ENCODE data around the gene PHF21B.

The PHF21B gene

GRCh38 chr22:45009606-45010531 lies at the start of gene PHF21B:
Gene PHF21B, minus strand, starts transcription at chr22:45010005. Its CDS starts 456 bp downstream, at chr22:45009549.
- DNase-seq (ENCODE audit: low read depth, low spot score), result peak; percentile 68

- no peak for DNase-seq (ENCODE audit: low read depth, low spot score)
Measured at GRCh38 chr22:45059296-45059695, 49.5 kb upstream of the PHF21B start.

DNA sequence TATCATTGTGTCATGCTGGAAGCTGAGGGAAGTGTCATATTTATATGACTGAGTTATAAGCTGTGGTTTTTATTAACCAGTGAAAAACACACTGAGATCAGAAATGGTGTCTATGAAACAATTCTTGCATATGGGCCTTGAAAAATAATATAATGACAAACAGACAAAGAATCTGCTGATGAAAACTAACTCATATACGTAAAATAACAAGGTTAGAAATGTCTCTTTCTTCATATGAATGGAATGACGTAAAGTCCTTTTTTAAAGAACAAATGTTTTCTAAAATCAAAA lies 48.8 kb upstream of the PHF21B start:
- no peak for DNase-seq (ENCODE audit: low read depth, low spot score)

DNA sequence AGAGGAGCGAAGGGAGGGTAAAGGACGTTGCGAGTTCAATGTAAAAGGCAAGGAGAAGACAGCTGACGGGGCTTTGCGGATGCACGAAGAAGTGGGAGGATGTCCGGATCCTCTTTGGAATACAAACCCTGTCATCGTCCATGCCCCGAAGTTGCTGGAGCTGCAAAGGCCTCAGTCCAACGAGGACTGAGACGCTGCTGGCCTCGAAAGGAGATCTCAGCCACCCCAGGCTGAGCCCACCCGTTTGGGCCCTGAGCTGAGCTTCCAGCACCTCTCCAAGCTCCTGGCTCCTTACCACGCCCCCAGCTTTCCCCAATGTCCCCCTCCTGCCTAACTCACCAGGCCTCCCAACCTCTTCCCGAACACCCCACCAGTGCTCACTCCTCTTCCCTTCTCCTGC lies 46.1 kb upstream of the PHF21B start:
- DNase-seq (ENCODE audit: low read depth, low spot score), result no peak

DNA sequence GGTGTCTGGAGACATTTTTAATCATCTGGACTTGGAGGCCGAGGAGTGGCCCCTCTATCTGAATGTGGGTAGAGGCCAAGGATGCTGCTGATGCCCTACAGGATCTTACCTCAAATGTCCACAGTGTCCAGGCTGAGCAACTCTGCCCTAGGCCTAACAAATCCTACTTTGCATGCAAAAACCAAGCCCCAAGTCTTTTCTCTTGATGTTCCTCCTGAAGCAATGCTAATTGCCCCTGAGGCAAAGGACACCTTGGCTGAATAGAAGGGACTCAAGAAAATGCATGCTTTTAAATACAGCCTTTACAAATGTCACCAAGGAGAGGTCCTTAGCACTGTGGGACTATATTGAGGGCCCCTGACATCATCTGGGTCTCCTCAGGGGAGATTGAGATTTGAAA lies 43.8 kb upstream of the PHF21B start:
- peak; percentile 54 for DNase-seq (ENCODE audit: low read depth, low spot score)

DNA sequence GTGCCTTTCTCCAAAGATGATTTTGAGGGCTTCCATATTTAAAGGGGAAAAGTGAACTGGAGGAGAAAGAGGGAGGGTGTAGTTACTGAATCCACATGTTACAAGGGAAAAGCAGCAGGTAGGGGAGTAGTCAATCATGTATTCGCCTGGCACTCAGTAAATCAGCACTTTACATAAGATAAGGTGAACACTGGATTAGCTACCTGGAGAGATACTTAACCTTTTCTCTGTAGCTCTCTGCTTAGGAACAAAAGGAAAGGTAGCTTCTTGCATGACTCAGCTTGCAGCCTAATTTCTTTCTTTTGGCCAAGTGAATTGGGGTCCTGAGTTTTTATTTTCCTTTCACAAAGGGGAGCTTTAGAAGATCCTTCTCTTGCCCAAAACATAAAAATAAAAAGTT lies 43.3 kb upstream of the PHF21B start:
- DNase-seq (ENCODE audit: low read depth, low spot score), result peak; percentile 27

DNA sequence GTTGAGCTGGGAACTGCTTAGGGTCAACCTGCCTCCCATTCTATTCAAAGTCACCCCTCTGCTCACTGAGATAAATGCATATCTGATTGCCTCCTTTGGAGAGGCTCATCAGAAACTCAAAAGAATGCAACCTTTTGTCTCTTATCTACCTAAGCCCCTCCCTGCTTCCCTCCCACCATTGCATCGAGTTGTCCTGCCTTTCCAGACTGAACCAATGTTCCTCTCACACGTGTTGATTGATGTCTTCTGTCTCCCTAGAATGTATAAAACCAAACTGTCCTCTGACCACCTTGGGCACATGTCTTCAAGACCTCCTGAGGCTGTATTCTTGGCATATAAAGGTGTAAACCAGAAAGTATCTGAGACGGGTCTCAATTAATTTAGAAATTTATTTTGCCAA lies 42.9 kb upstream of the PHF21B start:
- peak; percentile 85 for DNase-seq (ENCODE audit: low read depth, low spot score)

GRCh38 chr22:45051946-45052345 lies 42.1 kb upstream of the PHF21B start:
- no peak for DNase-seq (ENCODE audit: low read depth, low spot score)

DNA sequence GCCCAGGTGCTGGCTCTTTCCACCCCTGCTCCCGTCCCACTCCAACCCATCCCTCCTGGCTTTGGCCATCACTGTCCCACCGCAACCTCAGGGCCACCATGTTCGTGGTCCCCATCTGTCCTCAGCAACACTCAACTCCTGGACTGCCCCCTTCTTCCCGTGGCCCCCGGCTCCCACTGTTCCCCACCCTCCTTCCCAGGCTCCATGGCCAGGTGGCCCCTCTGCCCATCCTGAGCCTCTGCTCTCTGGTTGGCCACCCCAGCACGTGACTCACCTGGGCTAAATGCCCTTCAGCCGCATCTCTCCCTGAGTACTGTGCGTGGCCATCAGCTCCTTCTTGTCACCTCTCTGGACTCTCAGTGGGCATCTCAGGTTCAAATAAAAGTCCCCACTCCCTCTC lies 41.6 kb upstream of the PHF21B start:
- no peak for DNase-seq (ENCODE audit: low read depth, low spot score)

DNA sequence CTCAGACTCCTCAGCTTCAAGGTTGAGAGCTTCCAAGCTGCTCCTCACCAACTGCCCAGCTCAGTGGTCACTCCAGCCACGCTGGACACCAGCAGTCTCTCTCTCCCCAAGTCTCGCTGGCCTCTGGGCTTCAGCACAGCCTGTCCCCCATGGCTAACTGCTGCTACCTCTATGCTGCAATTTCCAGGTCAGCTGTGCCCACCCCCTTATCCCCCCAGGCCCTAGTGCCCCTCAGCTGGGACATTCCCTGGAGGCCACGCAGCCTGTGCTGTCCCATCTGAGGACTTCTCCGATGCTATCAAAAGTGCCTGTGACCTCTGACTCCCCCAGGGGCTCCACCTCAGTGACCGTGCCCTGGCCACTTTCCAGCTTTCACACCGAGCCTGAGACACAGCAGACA lies 37.5 kb upstream of the PHF21B start:
- DNase-seq (ENCODE audit: low read depth, low spot score), result no peak

DNA sequence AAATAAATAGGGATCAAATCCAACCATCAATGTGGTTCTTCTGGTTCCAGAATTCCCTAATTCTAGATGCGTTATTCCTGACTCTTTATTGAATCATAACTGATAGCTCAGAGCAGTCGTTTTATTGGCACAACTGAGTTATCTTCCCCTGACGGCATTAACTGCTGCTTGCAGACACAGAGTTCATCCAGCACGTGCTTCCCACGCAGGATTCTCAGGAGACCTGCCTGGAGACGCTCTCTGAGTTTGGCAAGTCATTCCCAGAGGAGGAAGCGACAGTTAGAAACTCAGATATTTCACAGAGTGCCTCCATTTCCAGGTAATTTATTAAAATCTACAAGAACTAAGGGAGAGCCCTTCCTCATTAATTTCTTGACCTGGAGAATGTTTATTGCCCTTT lies 35.4 kb upstream of the PHF21B start:
- no peak for DNase-seq (ENCODE audit: low read depth, low spot score)

GRCh38 chr22:45042263-45042662 lies 32.5 kb upstream of the PHF21B start:
- no peak for DNase-seq (ENCODE audit: low read depth, low spot score)

DNA sequence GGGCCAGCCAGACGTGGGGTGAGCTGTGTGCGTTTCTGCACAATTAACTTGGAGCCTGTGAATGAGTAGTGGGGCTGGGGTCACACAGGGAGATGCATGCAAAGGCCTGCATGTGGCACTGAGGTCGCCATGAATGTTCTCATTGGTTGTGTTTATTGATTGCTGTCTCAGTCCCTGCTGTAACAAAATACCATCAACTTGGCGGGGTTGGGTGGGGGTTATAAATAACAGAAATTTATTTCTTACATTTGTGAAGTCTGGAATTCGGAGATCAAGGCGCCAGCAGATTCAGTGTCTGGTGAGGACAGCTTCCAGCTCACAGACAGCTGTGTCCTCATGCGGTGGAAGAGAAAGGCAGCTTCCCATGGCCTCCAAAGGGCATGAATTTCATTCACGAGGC lies 29.3 kb upstream of the PHF21B start:
- no peak for DNase-seq (ENCODE audit: low read depth, low spot score)

- DNase-seq (ENCODE audit: low read depth, low spot score), result no peak
Measured at GRCh38 chr22:45036154-45036553, 26.3 kb upstream of the PHF21B start.

- no peak for DNase-seq (ENCODE audit: low read depth, low spot score)
Measured at GRCh38 chr22:45034821-45035220, 25.0 kb upstream of the PHF21B start.

DNA sequence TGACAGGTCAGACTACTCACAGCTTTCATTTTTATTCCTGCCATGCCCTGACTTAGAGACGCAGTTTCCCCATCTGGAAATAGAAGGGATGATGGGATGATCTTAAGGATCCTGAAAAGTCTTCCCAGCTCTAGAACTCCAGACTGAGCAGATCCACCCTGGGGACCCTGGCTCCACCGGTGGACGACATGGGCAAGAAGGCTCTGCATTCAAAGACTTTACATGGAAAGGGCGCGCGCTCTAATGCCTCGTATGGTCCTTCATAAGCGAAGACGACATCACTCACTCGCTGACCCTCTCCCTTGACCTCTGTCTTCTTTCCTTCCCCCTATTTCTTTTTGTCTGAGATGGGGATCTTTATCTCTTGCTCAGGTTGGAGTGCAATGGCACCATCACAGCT lies 24.4 kb upstream of the PHF21B start:
- DNase-seq (ENCODE audit: low read depth, low spot score), result no peak

DNA sequence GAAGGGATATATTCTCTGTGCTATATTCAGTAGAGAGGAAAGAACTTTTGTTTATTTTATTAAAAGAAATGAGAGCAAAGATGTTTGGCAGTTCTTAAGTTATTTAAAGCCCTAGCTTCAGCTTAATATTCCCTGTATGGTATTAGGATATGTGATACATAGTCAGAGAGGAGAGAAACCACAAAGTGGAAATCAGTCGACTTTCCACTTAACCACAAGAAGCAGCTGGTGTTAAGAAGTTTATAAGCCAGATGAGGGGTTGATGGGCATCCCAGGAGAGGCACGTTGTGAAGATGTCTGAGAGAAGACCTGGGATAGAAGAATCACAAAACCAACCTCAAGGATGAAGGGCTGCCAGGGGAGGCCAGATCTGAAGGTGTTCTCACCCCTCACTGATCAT lies 23.3 kb upstream of the PHF21B start:
- no peak for DNase-seq (ENCODE audit: low read depth, low spot score)

DNA sequence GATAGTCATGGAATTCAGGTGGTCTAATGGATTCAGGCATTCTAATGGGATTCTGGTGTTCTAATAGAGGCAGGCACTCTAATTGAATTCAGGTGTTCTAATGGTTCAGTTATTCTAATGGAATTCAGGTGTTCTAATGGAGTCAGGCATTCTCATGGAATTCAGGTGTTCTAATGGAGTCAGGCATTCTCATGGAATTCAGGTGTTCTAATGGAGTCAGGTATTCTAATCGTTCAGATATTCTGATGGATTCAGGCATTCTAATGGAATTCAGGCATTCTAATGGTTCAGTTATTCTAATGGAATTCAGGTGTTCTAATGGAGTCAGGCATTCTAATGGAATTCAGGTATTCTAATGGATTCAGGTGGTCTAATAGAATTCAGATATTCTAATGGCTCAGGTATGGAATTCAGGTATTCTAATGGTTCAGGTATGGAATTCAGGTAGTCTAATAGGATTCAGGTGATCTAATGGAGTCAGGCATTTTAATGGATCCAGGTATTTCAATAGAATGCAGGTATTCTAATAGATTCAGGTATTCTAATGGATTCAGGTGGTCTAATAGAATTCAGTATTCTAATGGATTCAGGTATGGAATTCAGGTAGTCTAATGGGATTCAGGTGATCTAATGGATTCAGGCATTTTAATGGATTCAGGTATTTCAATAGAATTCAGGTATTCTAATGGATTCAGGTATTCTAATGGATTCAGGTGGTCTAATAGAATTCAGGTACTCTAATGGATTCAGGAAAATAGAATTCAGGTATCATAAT lies 22.0 kb upstream of the PHF21B start:
- DNase-seq (ENCODE audit: low read depth, low spot score), result no peak

- DNase-seq (ENCODE audit: low read depth, low spot score), result no peak
Measured at GRCh38 chr22:45029501-45029900, 19.7 kb upstream of the PHF21B start.

GRCh38 chr22:45026511-45026910 lies 16.7 kb upstream of the PHF21B start:
- DNase-seq (ENCODE audit: low read depth, low spot score), result no peak

GRCh38 chr22:45023431-45023830 lies 13.6 kb upstream of the PHF21B start:
- DNase-seq (ENCODE audit: low read depth, low spot score), result no peak

DNA sequence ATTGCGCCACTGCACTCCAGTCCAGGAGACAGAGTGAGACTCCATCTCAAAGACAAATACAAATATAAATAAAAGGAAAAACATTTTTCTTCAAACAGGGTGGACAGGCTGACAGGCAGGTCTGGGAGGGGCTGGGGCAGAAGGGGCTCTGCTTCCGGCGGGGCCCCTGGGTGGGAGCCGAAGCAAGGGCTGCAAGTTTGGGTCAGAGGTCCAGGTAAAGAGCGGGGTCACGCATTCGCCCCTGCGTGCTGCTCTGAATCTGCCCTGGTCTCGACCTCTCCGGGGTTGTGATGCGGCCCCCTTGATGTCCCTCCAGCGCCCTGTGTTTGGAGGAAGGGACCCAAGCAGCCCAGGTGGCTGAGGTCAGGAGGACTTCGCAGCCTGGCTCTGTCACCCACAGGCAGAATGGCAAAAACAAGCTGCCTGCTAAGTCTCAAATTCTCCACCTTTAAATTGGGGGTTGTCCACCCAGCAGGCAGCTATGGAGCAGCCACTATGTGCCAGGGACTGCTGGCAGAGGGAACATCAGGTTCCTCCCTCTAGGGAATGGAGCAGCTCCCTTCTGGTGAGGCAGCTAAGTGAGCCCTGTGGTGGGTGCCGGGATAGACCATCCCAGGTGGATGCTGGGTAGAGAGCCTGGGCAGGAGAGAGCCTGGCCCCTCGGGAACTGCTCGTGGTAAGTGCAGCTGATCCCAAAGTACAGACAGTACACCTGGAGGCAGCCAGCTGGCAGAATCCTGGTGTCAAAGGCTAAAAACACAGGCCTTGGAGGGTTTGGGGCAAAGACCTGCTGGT lies 10.3 kb upstream of the PHF21B start:
- DNase-seq (ENCODE audit: low read depth, low spot score), result no peak
